GM21737 (cell line): Measurements from ENCODE around the gene ERCC4.

Source experiments
- ATAC-seq: cut with Tn5 transposase; IDR thresholded peaks from one replicate; pipeline ENCODE4 v1.9.1; 2021; ENCODE audit warnings: mild to moderate bottlenecking, moderate library complexity; ENCODE audit not compliant: unreplicated experiment

ERCC4 gene

DNA sequence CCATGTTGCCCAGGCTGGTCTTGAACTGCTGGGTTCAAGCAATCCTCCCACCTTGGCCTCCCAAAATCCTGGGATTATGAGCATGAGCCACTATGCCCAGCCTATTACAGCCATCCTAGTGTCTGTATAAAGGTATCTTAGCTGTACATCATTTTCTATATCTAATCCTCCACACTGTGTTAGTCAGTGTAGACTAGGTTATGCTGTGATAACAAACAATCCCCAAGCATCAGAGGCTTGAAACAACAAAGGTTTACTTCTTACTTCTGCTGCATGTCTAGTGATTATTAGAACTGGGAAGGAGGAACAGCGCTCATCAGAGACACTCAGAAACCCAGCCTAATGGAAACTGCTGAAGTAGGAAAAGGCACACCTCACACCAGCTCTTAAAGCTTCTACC is 68.1 kb downstream of the ERCC4 start:
- no peak for ATAC-seq

- ATAC-seq = no peak
Observed at GRCh38 chr16:13992322-13992721, 72.4 kb downstream of the ERCC4 start.

GRCh38 chr16:13992976-13993375 is 73.0 kb downstream of the ERCC4 start:
- ATAC-seq = no peak

- no peak for ATAC-seq
Observed at GRCh38 chr16:13994239-13995106, 74.5 kb downstream of the ERCC4 start.

DNA sequence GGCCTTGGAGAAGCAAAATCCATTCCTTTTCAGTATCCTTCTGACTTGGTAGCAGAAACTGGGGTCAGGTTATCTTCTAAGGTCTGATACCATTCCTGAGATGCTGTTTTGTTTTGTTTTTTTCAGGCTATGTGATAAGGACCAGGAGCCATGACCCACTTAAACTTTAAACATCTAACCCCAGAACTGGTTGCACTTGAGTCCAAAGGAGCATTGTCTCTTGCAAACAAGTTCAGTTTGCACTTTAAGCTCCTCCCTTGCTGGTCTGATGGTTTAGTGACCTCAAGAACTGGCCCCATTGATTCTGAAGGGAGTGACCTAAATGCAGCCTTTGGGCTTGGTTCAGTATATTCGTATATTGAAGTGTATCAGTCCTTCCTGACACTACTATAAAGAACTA is 75.2 kb downstream of the ERCC4 start:
- no peak for ATAC-seq

- ATAC-seq = no peak
Observed at GRCh38 chr16:13996778-13997288, 76.9 kb downstream of the ERCC4 start.

DNA sequence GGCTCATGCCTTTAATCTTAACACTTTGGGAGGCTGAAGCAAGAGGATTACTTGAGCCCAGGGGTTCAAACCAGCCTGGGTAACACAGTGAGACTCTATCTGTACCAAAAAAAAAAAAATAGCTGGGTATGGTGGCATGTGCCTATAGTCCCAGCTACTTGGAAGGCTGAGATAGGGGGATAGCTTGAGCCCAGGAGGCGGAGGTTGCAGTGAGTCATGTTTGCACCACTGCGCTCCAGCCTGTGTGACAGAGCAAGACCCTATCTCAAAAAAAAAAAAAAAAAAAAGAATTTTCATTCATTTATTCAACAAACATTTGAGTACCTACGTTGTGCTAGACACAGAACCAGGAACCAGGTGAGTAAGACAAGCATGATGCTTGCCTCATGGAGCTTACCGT is 77.6 kb downstream of the ERCC4 start:
- ATAC-seq = no peak

DNA sequence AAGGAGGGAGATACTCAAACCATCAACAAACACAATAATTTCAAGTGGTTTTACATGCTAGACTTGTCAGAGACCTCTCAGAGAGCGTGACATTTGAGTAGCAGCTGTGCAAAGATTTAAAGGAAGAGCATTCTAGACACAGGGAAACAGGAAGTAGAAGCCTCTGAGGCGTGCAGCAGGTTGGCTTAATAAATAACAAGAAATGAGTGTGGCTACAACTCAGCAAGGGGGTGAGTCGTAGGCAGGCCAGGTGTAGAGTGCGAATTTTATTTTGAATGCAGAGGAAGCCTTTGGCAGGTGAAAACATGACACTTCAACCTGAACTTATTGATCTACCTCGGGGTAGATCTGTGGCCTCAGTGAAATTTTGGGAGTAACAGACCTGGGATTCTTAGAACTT is 78.0 kb downstream of the ERCC4 start:
- peak; percentile 89 for ATAC-seq

- no peak for ATAC-seq
Observed at GRCh38 chr16:13999071-13999894, 79.3 kb downstream of the ERCC4 start.

- no peak for ATAC-seq
Observed at GRCh38 chr16:13999895-14000425, 80.0 kb downstream of the ERCC4 start.

DNA sequence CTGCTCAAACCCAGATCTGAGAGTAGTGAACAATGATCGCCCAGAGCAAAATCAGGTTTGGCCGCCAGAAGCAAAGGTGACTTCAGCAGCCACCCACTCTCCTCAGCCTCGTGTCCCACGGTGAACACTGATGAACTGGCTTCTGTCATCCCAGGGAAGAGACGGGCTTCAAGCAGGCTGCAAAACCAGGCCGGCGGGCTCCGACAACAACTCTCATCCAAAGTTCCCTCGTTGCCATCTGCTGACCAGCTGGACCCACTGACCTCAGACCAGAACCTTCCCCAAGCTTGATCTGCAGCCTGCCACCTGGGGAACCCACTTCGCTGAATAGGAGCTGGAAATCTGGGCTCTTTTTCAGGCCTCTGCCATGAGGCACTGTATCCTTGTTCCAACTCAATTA is 81.6 kb downstream of the ERCC4 start:
- ATAC-seq = no peak
